GM21447 (cell line): ENCODE results near the gene DENND4B.
"Not testable (repeated sequence)": the region's sequence is repeated elsewhere in the genome, so short reads cannot be mapped to it uniquely, and the experiment has no call there.

Experiments
- ATAC-seq: cut with Tn5 transposase; IDR thresholded peaks from one replicate; pipeline ENCODE4 v1.9.1; 2021; ENCODE audit not compliant: unreplicated experiment

The DENND4B gene

DNA sequence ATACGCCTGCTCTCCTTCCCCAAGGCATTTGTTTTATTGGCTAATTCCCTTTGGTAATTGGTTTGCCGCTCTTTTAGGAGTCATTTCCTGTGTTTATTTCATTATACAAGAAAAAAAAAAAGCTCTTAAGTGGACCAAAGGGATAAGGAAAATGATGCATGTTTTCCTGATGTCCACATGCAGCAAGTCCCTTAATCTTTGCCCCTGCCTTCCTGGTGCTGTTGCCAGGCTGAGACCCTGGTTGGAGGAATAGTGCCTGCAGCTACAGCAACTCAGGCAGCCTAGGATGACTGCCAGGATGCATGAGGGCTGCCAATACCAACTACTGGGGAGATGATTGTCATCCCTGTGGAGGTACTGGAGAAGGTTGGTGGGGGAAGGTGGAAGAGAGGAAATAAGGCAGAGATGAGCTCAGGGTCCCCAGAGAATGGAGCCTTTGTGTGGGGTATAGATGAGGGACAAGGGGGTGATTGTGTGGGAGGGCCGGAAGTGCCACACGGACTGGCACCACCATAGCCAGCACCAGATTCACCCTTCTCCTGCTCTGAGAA lies 17.7 kb downstream of the DENND4B start:
- no peak for ATAC-seq

DNA sequence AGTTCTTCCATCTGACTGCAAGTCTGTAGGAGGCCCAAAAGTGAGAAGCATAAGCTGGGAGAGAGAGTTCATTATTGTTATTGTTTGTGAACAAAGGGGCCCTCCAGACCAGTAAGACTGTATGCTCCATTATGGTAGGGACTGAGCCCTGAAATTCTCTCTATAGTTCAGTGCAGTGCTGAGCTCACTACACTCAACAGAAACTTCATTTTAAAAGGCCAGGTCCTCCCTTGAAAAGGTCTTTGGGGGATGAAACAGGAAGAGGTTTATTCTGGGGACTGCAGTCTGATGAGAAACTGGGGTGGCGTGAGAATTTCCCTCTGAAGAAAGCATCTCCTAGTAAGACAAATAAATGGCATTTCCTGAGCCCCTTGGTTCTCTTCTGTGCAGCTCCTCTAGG lies 18.3 kb downstream of the DENND4B start:
- no peak for ATAC-seq

DNA sequence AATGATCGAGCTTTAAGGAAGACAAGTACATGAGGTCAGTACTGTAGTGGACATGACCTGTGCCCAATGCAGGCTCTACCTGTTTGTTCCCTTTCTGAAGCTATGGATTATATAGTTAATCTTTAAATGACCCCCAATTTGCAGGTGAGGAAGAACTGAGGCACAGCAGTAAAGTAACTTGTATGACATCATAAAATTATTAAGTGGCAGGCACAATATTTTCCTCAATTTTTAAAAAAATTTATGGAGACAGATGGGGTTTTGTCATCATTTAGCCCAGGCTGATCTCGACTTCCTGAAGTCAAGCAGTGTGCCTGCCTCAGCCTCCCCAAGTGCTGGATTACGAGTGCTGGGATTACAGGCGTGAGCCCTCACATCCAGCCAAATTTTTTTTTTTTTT lies 20.1 kb downstream of the DENND4B start:
- no peak for ATAC-seq

DNA sequence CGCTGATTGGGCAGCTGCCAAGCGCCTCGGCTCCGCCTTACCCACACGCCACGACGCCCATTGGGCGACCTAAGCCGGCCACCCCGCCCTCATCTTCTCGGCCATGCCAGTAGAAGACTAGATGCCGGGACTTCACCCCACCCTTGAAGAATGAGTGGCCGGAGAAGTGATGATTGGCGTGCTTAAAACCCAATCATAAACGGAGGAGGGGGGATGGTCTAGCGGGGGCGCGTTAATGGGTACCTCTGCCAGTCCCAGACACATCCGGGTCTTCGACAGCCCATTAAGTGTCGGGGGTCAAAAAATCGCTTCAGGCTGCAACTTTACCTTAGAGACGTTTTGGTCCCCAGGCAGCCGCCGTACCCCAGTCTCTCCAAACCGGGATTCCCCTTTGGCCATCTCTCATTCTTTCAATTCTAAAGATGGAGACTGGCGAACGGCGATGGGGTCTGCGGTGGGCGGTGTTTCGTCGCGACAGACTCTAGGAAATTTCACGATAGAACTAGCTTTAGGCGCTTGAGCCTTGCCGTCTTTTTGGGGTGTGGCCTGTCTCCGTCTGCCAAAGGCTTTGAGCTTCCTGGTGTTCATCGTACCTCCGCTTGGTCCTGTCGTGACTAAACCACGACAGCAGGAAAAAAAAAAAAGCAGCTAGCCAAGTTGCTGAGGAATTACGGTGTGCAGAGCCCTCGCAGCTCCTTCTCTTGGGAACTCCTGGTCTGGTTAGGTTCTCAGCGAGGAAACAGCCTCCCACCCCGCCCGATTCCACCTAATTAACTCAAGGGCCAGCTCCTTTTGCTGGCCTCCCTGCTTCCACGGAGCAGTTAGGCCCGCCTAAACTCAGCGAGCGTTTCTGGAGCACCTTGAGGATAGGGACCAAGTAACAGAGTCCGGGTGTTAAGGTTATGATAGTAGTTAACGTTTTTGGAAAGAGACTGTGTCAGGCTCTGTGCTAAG lies 23.3 kb downstream of the DENND4B start, which contains the start of gene GATAD2B:
Gene GATAD2B, minus strand, starts transcription at position 1 of the 954 bp plus-strand sequence. CDS start 94,625 bp downstream, outside the sequence.
- peak; percentile 92 for ATAC-seq

DNA sequence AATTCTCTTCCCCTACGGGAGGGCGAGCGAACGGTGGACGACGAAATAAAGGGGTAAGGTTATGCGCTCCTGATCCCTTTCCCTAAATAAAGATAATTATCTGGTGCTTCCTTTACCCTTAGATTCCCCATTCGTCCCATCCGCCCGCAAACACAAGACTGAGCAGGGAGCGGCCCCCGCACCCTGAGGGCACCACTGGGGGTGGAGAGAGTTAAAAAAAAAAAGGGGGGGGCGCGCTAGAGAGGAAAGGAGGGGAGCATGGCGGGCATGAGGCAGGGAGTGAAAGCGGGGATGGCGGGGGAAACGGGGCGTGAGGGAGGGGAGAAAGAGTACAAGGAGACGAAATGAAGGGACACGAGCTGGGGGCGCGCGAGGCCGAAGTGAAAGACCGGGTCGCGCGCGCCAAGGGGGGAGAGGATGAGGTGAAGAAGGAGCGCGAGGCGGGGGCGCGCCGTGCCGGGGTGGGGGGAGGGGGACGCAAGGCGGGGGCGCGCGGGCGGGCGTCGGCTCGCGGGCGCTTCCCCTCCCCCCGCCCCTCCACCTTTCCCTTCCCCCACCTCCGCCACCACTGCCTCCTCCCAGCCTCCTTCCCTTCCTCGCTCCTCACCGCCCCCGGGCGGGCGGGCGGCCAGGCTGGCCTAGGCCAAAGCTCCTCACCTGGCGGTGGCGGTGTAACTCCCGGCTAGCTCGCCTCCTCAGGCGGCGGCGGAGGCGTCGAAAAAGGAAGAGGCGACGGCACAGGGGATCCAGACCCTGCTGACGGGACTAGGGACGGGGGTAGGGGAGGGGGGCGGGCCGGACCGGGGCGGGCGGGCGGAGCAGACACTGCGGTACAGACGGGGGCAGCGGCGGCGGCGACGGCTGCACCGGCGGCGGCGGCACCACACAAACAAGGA lies 24.2 kb downstream of the DENND4B start:
- peak; percentile 19 for ATAC-seq

DNA sequence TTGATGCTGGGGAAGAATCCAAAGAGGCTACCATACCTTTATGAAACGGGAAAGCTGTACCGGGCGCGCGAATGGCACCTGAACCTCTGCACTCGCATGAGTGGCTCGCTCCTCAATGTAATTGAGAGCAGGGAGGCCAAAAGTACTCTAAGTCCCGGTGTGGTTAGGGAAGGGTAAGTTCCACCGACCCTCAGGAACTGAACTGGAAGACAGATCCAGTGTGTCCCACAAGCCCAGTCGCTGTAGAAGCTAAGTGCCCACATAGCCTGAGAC lies 24.8 kb downstream of the DENND4B start:
- ATAC-seq = no peak

DNA sequence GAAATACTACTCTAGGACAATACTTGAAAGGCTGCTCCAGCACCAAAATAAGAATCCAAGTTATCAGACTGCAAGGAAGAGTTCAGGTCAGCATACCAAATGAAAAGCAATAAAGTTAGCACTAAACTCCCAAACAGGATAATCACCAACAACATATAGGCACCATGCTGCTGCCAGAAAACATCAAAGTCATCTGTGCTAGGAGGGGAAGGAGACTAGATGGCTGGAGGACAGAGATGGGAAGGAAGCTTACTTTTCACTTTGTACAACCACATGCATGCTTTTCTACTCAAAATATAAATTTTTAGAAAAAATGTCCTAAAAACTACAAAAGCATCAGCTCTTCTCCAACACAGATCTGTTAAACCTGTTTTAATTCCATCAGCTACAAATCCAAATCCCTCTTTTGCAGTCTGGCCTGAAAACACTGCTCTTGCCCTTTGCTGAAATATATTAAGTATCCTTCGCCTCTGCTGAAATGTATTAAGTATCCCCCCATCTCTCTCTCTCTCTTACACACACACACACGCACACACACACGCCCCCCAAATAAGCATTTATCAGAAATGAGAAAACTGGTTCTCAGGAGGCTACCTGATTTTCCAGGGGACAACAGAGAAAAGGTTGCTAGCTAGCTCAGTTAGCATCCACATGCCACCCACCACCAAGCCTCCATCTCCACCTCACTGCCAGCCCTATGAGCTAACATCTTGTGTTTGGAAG lies 25.3 kb downstream of the DENND4B start:
- no peak for ATAC-seq

DNA sequence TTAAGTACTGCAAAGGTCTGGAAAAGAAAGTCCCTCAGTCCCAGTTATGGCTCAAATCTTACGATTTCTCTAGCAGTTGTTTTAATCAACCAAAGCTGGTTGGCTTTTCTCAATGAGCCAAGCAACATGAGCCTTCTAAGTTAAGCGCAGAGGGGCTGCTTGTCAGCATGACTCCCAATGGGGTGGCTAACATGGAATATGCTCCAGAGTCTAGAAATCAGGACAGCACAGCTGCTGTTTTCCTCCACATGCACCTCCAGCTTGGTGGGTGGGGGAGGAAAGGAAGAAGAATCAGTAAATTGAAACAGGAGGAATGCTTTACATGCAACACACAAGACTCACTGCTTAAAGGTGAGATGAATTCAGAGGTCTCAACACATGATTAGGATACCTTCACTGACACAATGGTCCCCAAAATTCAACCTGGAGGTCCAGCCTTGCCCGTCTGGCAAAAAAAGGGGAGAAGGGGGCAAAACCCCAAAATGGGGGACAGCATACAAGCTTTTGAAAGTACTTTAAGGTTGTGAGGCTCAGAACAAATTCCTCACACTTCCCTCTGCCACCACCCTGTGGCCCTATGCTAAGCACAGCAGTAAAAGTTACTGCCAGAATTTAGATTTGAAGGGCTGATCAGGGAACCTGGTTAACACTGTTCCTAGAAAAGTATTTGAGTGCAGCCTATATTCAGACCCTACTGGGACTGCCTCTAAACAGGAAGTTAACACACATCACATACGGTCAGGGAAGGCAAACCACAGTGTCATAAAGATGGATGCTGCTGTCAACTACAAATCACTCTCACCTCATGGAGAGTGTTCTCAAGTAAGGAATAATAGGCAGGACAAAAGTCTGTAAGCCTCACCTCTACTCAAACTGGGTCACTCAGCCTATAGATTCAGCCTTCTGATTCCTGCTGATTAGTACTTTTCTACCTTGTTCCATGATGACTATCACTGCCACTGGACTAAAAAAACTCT lies 26.4 kb downstream of the DENND4B start:
- ATAC-seq = no peak

DNA sequence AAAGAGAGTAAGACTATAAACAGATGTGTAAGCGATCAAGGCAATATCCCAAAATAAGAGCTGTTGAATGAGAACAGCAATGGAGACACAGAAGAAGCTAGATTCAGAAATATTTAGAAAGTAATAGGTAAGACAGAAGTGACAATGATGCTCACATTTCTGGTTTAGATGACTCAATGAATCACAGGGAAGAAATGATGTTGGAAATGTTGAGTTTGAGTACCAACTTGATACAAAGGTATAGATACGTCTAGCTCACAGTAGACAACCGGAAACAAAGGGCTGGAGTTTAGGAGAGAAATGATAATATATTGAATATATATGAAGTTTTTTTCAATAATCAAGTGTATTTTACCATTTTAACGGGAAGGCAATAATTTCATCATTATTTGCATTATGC lies 30.2 kb downstream of the DENND4B start:
- no peak for ATAC-seq

DNA sequence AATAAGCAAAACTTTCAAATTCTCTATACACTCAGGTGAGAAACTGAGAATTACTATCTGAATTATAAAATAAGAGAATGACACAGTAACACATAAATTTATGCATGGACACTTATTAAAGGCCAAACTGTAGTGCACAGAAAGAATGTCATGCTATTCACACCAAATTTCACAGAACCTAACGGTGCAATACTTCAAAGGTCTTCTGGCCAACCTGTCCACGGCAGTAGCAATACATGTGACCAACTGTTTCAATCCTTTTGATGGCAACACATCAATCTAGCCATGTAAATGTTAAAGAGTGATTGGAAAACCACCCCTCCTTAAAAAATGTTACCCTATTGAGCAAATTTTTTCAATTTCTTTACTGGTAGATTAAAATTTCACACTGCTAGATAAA lies 34.2 kb downstream of the DENND4B start:
- no peak for ATAC-seq

DNA sequence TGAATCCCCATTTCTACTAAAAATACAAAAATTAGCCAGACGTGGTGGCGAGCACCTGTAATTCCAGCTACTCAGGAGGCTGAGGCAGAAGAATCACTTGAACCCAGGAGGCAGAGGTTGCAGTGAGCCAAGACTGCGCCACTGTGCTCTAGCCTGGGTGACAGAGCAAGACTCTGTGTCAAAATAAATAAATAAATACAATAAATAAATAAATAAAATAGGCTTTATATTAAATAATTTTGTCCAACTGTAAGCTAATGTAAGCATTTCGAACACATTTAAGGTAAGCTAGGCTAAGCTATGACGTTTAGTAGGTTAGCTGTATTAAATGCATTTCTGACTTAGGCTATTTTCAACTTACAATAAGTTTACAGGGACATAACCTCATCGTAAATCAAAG lies 36.0 kb downstream of the DENND4B start:
- not testable (repeated sequence) for ATAC-seq

DNA sequence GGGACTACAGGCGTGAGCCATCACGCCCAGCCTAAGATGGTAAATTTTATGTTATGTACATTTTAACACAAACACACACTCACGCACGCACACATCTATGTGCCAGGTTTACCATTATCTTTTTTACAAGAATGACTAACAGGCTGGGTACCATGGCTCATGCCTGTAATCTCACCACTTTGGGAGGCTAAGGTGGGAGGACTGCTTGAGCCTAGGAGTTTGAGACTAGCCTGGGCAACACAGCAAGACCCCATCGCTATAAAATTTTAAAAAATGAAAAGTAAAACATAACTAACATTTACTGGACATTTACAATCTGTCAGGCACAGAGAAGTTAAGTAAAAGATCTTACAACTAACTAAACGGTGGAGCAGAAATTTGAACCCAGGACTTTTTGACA lies 38.4 kb downstream of the DENND4B start:
- ATAC-seq = no peak

DNA sequence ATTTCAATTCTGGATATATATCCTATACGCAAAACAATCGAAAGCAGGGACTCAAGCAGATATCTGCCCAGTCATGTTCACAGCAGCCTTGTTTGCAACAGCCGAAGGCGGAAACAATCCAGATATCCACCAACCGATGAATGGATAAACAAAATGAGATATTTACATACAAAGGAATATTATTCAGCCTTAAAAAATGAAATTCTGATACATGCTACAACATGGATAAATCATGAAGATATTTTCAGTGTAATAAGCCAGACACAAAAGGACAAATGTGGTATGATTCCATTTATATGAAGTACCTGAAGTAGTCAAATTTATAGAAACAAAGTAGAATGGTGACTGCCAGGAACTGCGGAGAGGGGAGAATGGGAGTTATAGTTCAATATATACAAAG lies 39.4 kb downstream of the DENND4B start:
- no peak for ATAC-seq

DNA sequence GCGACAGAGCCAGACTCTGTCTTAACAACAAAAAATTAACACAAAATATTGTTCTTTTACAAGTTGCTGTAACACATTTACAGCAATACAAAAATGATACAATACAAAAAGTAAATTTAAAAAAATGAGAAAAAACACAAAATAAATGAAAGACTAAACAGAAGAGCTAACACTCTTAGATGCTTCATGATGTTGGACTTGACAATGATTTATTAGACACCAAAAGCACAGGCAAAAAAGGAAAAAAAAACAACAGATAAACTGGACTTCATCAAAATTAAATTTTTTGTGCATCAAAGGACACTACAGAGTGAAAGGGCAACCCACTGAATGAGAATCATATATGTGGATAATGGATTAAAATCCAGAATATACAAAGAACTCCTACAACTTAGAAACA lies 40.1 kb downstream of the DENND4B start:
- ATAC-seq = no peak

DNA sequence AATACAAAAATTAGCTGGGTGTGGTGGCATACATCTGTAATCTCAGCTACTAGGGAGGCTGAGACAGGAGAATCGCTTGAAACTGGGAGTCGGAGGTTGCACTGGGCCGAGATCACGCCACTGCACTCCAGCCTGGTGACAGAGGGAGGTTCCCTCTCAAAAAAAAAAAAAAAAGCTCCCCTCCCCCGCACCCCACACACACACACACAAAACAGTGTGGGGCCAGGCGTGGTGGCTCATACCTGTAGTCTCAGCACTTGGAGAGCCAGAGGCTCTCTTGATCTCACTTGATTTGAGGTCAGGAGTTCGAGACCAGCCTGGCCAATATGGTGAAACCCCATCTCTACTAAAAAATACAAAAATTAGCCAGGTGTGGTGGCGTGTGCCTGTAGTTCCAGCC lies 40.6 kb downstream of the DENND4B start:
- not testable (repeated sequence) for ATAC-seq

DNA sequence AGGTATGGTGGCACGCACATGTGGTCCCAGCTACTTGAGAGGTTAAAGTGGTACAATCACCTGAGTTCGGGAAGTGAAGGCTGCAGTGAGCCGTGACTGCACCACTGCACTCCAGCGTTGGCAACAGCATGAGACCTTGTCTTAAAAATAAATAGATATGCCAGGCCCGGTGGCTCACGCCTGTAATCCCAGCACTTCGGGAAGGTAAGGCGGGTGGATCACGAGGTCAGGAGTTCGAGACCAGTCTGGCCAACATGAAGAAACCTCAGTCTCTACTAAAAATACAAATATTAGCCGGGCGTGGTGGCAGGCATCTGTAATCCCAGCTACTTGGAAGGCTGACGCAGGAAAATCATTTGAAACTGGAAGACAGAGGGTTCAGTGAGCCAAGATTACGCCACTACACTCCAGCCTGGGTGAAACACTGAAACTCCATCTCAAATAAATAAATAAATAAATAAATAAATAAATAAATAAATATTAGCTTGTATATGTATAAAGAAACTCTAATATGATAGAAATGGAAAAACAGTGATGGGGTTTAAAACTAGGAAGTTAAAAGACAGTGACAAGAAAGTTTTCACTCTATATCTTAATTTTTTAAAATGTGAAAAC lies 42.6 kb downstream of the DENND4B start:
- no peak for ATAC-seq

DNA sequence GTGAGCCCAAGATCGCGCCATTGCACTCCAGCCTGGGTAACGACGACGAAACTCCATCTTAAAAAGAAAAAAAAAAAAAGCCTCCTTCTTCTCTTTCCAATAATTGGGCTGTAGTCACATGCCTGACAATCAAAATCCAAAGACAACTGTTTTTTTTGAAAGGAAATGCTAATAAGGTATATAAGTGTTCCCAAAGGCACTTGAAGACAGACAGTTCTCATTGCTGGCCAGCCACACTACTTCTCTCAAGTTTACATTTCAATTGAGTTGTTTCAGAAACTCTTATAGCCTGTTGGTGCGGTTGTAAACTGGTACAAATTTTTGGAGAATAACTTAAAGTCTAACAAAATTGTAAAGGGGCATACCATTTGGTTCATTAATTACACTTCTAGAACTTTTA lies 47.0 kb downstream of the DENND4B start:
- ATAC-seq = no peak

DNA sequence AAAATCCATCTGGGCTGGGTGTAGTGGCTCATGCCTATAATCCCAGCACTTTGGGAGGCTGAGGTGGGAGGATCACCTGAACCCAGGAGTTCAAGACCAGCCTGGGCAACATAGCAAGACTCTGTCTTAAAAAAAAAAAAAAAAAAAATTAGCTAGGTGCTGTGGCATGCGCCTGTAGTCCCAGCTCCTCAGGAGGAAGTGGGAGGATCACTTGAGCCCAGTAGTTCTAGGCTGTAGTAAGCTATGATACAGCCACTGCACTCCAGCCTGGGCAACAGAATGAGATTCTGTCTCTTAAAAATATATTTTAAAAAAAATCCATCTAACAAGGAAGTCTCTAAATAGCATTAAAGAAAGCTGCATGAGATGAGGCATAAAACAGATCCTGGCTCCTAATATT lies 50.7 kb downstream of the DENND4B start:
- ATAC-seq = not testable (repeated sequence)

DNA sequence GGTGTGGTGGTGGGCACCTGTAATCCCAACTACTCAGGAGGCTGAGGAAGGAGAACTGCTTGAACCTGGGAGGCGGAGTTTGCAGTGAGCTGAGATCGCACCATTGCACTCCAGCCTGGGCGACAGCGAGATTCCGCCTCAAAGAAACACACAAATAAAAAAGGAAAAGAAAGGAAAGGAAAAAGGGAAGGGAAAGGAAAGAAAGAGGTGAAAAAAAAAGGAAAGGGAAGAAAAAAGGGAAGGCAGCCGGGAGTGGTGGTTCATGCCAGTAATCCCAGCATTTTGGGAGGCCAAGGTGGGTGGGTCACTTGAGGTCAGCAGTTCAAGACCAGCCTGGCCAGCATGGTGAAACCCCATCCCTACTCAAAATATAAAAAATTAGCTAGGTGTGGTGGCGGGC lies 55.5 kb downstream of the DENND4B start:
- not testable (repeated sequence) for ATAC-seq
